NCI-H1092 (cell line): ENCODE measurements around the gene PDAP1.
"Not testable (repeated sequence)": the region's sequence is repeated elsewhere in the genome, so short reads cannot be mapped to it uniquely, and the experiment has no call there.

Source experiments
- DNase-seq: peaks from one replicate; lab custom pipeline; 2025; lab: John Stamatoyannopoulos, UW

Gene PDAP1

DNA sequence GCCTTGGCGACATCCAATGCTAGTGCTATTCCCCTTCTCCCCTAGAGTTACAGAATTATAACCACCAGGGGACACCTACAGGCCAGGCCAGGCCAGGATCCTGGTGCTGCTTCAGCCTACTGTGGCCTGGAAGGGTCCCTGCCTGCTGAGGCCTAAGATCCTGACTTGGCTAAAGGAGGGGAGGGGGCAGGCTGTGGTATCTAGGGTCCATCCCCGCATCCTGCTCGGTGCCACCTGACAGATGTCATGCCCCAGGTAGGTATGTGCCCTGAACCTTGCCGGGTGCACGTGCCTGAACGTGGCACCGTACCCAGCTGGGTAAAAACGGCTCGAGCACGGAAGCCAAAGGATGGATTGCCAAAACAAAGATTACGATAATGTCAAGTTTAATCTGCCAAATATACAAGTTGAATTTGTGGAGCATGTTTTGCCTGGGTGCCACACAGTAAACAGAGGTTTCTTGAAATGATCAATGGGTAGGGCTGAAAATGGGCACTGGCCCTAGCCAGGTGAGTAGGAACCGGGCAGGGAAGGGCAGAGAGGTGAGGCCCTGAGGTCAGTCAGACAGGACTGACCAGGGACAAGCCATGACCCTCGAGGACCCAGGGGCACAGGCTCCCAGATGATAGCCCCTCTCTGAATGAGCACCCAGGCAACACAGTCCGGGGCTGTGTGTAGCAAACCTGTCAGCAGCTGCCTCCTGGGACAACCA, 12.6 kb downstream of the PDAP1 start:
- DNase-seq = no peak

DNA sequence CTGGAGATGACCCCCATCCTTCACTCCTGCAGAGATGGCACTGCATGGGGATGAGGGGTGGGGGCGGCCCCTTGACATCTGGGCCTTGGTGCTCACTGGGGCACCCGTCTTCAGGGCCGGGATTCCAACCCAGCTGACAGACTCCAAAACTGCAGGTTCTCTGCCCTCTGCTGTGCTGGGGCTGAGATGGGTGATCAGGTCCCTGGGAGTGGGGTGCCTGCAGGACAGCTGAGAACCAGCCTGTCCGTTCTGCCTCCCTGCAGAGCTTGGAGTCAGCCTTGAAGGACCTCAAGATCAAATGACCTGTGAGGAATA, 14.3 kb downstream of the PDAP1 start:
- no peak for DNase-seq

- DNase-seq = peak; percentile 84
These were observed 14.8 kb downstream of the PDAP1 start for GRCh38 chr7:99393355-99394187.

DNA sequence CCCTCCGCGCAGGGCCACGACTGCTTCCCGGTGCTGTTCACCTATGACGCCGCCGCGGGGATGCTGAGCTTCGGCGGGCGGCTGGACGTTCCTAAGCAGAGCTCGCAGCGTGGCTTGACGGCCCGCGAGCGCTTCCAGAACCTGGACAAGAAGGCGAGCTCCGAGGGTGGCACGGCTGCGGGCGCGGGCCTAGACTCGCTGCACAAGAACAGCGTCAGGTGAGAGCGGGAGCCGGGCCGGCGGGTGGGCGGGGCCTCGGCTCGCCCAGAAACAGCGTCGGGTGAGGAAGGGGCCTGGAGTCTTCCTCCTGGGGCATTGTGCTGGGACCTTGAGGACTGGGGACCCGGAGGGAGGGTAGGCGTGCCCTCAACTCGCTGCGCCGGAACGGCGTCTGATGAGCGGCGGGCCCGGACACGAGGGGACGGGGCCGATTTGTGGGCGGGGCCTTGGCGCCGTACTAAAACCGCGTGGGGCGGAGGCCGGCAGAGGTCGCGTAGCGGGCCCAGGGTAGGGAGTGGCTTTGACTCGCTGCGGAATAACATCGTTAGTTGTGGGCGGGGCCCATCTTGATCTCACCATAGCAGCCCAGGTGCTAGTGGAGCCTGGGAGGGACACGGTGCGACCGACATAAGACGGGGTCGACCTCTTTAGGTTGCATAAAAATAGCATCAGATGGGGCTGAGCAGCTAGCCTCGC, 15.6 kb downstream of the PDAP1 start:
- peak; percentile 84 for DNase-seq

DNA sequence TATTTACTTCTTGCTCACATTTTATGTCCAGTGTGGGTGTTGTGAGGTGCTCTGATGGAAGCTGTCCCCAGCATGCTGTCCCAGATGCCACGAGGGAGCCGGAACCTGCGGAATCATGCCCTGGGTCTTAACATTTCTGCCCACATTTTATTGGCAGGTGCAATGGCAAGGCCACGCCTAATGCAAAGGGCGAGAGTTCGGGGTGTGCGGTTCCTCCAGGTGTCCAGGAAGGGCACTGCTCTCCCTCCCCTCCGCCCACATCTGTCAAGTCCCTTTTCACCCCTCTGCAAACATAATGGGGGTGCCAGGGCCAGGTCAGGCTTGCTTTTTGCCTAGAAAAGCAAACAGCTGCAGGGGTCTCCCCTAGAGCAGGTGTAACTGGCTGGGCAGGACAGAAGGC, 16.4 kb downstream of the PDAP1 start:
- no peak for DNase-seq

DNA sequence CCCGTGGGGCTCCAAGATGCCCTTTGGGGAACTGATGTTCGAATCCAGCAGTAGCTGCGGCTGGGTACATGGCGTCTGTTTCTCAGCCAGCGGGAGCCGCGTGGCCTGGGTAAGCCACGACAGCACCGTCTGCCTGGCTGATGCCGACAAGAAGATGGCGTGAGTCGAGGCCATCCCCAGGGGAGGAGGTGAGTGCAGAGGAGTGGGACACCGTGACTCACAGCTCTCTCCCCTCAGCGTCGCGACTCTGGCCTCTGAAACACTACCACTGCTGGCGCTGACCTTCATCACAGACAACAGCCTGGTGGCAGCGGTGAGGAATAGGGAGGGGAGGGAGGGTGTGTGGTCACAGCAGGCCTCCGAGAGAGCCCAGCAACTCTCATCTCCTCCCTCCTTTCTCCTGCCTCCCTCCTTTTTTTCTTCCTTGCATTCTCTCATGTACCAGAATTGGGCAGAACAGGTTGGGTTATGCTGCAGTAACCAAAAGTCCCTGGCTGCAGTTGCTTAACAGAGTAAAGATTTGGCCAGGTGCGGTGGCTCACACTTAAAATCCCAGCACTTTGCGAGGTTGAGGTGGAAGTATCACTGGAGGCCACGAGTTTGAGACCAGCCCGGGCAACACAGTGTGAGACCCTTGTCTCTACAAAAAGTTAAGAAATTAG, 17.3 kb downstream of the PDAP1 start:
- no peak for DNase-seq

- no peak for DNase-seq
These were observed 18.6 kb downstream of the PDAP1 start for GRCh38 chr7:99389772-99390171.

- no peak for DNase-seq
These were observed 20.5 kb downstream of the PDAP1 start for GRCh38 chr7:99387912-99388311.

DNA sequence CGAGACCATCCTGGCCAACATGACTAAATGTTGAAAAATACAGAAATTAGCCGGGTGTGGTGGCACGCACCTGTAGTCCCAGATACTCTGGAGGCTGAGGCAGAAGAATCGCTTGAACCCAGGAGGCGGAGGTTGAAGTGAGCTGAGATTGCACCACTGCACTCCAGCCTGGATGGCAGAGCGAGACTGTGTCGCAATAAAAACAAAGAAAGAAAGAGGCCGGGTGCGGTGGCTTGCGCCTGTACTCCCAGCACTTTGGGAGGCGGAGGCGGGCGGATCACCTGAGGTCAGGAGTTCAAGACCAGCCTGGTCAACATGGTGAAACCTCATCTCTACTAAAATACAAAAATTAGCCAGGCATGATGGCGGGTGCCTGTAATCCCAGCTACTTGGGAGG, 21.2 kb downstream of the PDAP1 start:
- not testable (repeated sequence) for DNase-seq

DNA sequence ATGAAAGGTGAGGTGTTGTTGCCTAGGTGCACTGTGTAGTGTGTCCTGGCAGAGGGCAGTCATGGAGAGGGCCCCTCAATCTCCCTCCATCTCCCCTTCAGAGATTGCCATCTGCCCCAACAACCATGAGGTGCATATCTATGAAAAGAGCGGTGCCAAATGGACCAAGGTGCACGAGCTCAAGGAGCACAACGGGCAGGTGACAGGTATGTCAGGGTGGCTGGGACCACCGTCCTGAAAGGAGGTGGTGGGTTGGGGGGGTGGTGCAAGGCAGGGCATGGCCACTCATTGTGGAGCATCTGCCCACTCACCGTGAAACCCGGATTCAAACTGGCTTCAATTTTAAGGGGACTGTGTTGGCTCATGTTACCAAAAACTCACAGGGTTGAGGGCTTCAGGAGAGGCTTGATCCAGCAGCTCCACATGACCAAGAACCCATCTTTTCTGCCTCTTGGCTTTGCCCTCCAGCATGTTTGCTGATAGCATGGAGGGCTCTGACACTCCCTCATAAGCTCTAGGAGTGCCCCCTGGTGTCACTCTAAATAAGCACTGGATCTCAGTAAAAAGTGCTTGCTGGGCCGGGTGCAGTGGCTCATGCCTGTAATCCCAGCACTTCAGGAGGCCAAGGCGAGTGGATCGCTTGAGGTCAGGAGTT, 21.7 kb downstream of the PDAP1 start:
- no peak for DNase-seq

DNA sequence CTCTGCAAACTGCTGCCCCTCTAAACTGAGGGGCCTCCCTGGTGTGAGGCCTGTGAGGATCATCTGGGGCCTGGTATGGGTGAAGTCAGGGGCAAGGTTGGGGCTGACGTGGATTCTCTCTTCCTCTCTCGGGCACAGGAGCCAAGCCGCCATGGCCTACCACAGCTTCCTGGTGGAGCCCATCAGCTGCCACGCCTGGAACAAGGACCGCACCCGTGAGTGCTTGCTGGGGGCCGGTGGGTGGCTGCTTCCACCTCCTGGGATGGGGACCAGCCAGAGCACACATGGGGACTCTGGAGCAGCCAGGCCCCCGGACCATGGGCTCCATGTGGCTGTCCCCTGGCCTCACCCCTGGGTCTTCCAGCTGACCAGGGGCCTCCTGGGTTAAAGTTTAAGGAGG, 22.8 kb downstream of the PDAP1 start:
- DNase-seq = no peak

DNA sequence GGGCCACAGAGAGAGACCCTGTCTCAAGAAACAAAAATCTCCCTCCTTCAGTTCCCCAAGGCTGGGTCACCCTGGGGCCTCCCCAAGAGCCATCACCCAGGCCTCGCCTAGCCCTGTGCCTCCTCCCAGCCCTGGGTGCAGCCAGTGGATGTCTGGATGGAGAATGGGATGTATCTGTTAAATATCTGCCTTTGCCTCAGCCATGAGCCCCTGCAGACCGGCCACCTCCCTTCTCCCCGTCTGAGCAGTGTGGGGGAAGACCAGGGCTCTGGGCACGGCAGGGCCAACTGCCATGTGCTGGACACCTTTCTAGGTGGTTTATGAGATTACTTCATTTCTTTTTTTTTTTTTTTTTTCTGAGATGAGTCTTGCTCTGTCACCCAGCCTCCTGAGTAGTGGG, 23.9 kb downstream of the PDAP1 start:
- DNase-seq = no peak

DNA sequence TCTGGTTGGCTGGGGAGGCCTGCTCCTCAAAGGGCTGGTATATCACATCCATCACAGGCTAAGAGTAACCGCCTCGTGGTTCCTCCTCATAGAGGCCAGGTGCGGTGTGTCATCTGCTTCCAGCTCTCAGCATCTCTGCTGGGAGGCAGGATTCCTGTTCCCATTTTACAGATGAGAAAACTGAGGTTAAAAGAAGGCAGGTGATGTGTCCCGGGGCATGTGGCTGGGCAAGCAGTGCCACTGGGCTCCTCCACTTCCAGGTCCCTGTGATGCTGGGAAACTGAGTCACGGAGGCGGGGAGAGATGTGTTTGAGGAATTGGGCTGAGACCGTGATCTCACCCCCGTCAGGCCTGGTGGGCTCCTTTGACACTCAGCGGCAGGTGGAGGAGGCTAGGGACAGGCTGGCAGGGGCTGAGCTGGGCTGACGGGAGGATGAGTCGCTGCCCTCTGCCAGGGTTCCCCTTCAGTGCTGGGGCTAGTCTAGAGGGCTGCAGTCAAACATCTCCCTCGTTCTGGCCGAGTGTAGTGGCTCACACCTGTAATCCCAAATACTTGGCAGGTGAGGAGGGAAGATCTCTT, 24.5 kb downstream of the PDAP1 start:
- DNase-seq = no peak

- no peak for DNase-seq
These were observed 25.2 kb downstream of the PDAP1 start for GRCh38 chr7:99383203-99383602.

- no peak for DNase-seq
These were observed 26.7 kb downstream of the PDAP1 start for GRCh38 chr7:99381664-99382075.

GRCh38 chr7:99380823-99381663, 27.4 kb downstream of the PDAP1 start:
- DNase-seq = no peak

- no peak for DNase-seq
These were observed 28.2 kb downstream of the PDAP1 start for GRCh38 chr7:99380032-99380822.

GRCh38 chr7:99379693-99380031, 28.7 kb downstream of the PDAP1 start:
- DNase-seq = not testable (repeated sequence)

DNA sequence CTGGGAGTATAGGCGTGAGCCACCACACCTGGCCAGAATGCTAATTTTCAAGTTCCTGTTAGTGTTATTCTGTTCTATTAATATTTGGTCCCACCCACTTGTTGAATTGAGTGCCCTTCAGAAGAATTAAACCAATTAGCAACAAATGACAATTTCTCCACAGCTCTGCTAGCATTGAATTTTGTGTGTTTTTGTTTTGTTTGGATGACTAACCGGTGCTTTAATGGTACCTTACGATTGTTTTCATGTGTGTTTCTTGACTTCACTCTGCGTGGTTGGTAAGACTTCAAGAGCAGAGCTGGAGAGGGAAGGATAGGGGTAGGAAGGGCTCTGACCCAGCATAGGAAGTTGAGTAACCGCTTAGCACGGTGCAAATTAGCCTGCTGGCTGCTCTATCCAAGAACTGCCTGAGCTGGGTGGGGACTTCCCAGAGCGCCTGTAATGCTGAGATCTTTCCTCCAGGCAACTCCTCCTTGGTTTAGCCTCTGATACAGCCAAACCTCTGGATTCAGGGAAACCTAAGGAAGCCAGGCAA, 29.3 kb downstream of the PDAP1 start:
- no peak for DNase-seq
